Measurements from ENCODE around the gene PPP2R2B. TPM values are rescaled to one million over a fixed set of nuclear protein-coding genes. Genes with fewer than 3 reads are reported as not detected.
A peak's percentile ranks its signal among the peaks of the same experiment; 100 is the strongest.
"Not testable (repeated sequence)": the region's sequence is repeated elsewhere in the genome, so short reads cannot be mapped to it uniquely, and the experiment has no call there.

The PPP2R2B gene
- total and polyA plus RNA-seq, 4 donors = 2.0 to 27.3 (median 12.0) TPM

- H3K36me3 ChIP-seq (ENCODE audit: control insufficient read depth in 1 of 2, insufficient read depth in 2 of 2, low read length in 1 of 2) = peaks cover 2 to 5% of the 10 kb centered on the region in 2 donors
- no peaks in the 10 kb centered on the region for H3K4me1 ChIP-seq (ENCODE audit: control insufficient read depth in 1 of 2, insufficient read depth in 2 of 2, low read length in 2 of 2)
- intact Hi-C loops (cut with DNase I) = no loop called here
- no peak for DNase-seq
- H3K27me3 ChIP-seq (ENCODE audit: control insufficient read depth in 1 of 2, insufficient read depth in 2 of 2, low read length in 1 of 2) = no peaks in the 10 kb centered on the region
- WGBS, 2 donors = 43 to 60% methylated on average over 2 of the region's 2 CpGs
- H3K27ac ChIP-seq (ENCODE audit: low read depth in 1 of 2, low read length in 2 of 2) = no peak overlapping the region
- peaks cover 1% of the 10 kb centered on the region for H3K9me3 ChIP-seq (ENCODE audit: control insufficient read depth, low read length)
- no peak overlapping the region for H3K4me3 ChIP-seq (ENCODE audit: low read length in 2 of 2)
- no peak for ATAC-seq (ENCODE audit: low FRiP score)
Measured at GRCh38 chr5:146624179-146624578, 254.4 kb downstream of the PPP2R2B start.

- Histone ChIP-seq H3K27me3 (ENCODE audit: control insufficient read depth in 1 of 2, insufficient read depth in 2 of 2, low read length in 1 of 2) (no peaks in the 10 kb centered on the region), H3K36me3 (ENCODE audit: control insufficient read depth in 1 of 2, insufficient read depth in 2 of 2, low read length in 1 of 2) (peaks cover 2 to 5% of the 10 kb centered on the region in 2 donors), H3K4me3 (ENCODE audit: low read length in 2 of 2) (no peak overlapping the region), H3K4me1 (ENCODE audit: control insufficient read depth in 1 of 2, insufficient read depth in 2 of 2, low read length in 2 of 2) (no peaks in the 10 kb centered on the region), H3K9me3 (ENCODE audit: control insufficient read depth, low read length) (peaks cover 1% of the 10 kb centered on the region), H3K27ac (ENCODE audit: low read depth in 1 of 2, low read length in 2 of 2) (no peak overlapping the region)
- DNase-seq (no peak), ATAC-seq (ENCODE audit: low FRiP score) (no peak)
- intact Hi-C loops (cut with DNase I) = no loop called here
- WGBS, 2 donors = 67 to 68% methylated on average over 4 of the region's 4 CpGs
Measured at GRCh38 chr5:146623666-146624065, 254.9 kb downstream of the PPP2R2B start.

- Histone ChIP-seq H3K9me3 (ENCODE audit: control insufficient read depth, low read length) (peaks cover 1% of the 10 kb centered on the region), H3K4me3 (ENCODE audit: low read length in 2 of 2) (no peak overlapping the region), H3K36me3 (ENCODE audit: control insufficient read depth in 1 of 2, insufficient read depth in 2 of 2, low read length in 1 of 2) (peaks cover 0 to 5% of the 10 kb centered on the region in 2 donors), H3K4me1 (ENCODE audit: control insufficient read depth in 1 of 2, insufficient read depth in 2 of 2, low read length in 2 of 2) (no peaks in the 10 kb centered on the region), H3K27me3 (ENCODE audit: control insufficient read depth in 1 of 2, insufficient read depth in 2 of 2, low read length in 1 of 2) (no peaks in the 10 kb centered on the region), H3K27ac (ENCODE audit: low read depth in 1 of 2, low read length in 2 of 2) (no peak overlapping the region)
- intact Hi-C loops (cut with DNase I) = no loop called here
- 83 to 86% methylated on average over 5 of the region's 5 CpGs for WGBS, 2 donors
- DNase-seq (no peak), ATAC-seq (ENCODE audit: low FRiP score) (no peak)
Measured at GRCh38 chr5:146623009-146623408, 255.5 kb downstream of the PPP2R2B start.

GRCh38 chr5:146622391-146622790 lies 256.2 kb downstream of the PPP2R2B start:
- ATAC-seq (ENCODE audit: low FRiP score) (no peak), DNase-seq (no peak)
- no peaks in the 10 kb centered on the region for H3K27me3 ChIP-seq (ENCODE audit: control insufficient read depth in 1 of 2, insufficient read depth in 2 of 2, low read length in 1 of 2)
- no peaks in the 10 kb centered on the region for H3K4me1 ChIP-seq (ENCODE audit: control insufficient read depth in 1 of 2, insufficient read depth in 2 of 2, low read length in 2 of 2)
- H3K27ac ChIP-seq (ENCODE audit: low read depth in 1 of 2, low read length in 2 of 2) = no peak overlapping the region
- peaks cover 1% of the 10 kb centered on the region for H3K9me3 ChIP-seq (ENCODE audit: control insufficient read depth, low read length)
- peaks cover 0 to 5% of the 10 kb centered on the region in 2 donors for H3K36me3 ChIP-seq (ENCODE audit: control insufficient read depth in 1 of 2, insufficient read depth in 2 of 2, low read length in 1 of 2)
- H3K4me3 ChIP-seq (ENCODE audit: low read length in 2 of 2) = no peak overlapping the region
- intact Hi-C loops (cut with DNase I) = no loop called here
- 23 to 44% methylated on average over 1 of the region's 1 CpG for WGBS, 2 donors

GRCh38 chr5:146620669-146621051 lies 257.9 kb downstream of the PPP2R2B start:
- intact Hi-C loops (cut with DNase I) = no loop called here
- Histone ChIP-seq H3K4me1 (ENCODE audit: control insufficient read depth in 1 of 2, insufficient read depth in 2 of 2, low read length in 2 of 2) (no peaks in the 10 kb centered on the region), H3K4me3 (ENCODE audit: low read length in 2 of 2) (no peak overlapping the region), H3K9me3 (ENCODE audit: control insufficient read depth, low read length) (no peaks in the 10 kb centered on the region), H3K27me3 (ENCODE audit: control insufficient read depth in 1 of 2, insufficient read depth in 2 of 2, low read length in 1 of 2) (no peaks in the 10 kb centered on the region), H3K36me3 (ENCODE audit: control insufficient read depth in 1 of 2, insufficient read depth in 2 of 2, low read length in 1 of 2) (peaks cover 0 to 3% of the 10 kb centered on the region in 2 donors), H3K27ac (ENCODE audit: low read depth in 1 of 2, low read length in 2 of 2) (no peak overlapping the region)
- DNase-seq (no peak), ATAC-seq (ENCODE audit: low FRiP score) (peak; percentile 7)
- WGBS, 2 donors = 43 to 45% methylated on average over 5 of the region's 5 CpGs

- DNase-seq (no peak), ATAC-seq (ENCODE audit: low FRiP score) (no peak)
- H3K9me3 ChIP-seq (ENCODE audit: control insufficient read depth, low read length) = no peaks in the 10 kb centered on the region
- H3K27me3 ChIP-seq (ENCODE audit: control insufficient read depth in 1 of 2, insufficient read depth in 2 of 2, low read length in 1 of 2) = no peaks in the 10 kb centered on the region
- no peaks in the 10 kb centered on the region for H3K36me3 ChIP-seq (ENCODE audit: control insufficient read depth in 1 of 2, insufficient read depth in 2 of 2, low read length in 1 of 2)
- no peak overlapping the region for H3K27ac ChIP-seq (ENCODE audit: low read depth in 1 of 2, low read length in 2 of 2)
- no peaks in the 10 kb centered on the region for H3K4me1 ChIP-seq (ENCODE audit: control insufficient read depth in 1 of 2, insufficient read depth in 2 of 2, low read length in 2 of 2)
- WGBS, 2 donors = 80 to 83% methylated on average over 10 of the region's 10 CpGs
- H3K4me3 ChIP-seq (ENCODE audit: low read length in 2 of 2) = no peak overlapping the region
- intact Hi-C loops (cut with DNase I) = no loop called here
Measured at GRCh38 chr5:146620031-146620668, 258.4 kb downstream of the PPP2R2B start.

GRCh38 chr5:146618434-146618833 lies 260.1 kb downstream of the PPP2R2B start:
- Histone ChIP-seq H3K27ac (ENCODE audit: low read depth in 1 of 2, low read length in 2 of 2) (no peak overlapping the region), H3K27me3 (ENCODE audit: control insufficient read depth in 1 of 2, insufficient read depth in 2 of 2, low read length in 1 of 2) (no peaks in the 10 kb centered on the region), H3K9me3 (ENCODE audit: control insufficient read depth, low read length) (no peaks in the 10 kb centered on the region), H3K4me1 (ENCODE audit: control insufficient read depth in 1 of 2, insufficient read depth in 2 of 2, low read length in 2 of 2) (no peaks in the 10 kb centered on the region), H3K4me3 (ENCODE audit: low read length in 2 of 2) (no peak overlapping the region), H3K36me3 (ENCODE audit: control insufficient read depth in 1 of 2, insufficient read depth in 2 of 2, low read length in 1 of 2) (no peaks in the 10 kb centered on the region)
- ATAC-seq (ENCODE audit: low FRiP score) (no peak), DNase-seq (no peak)
- WGBS, 2 donors = 60 to 70% methylated on average over 6 of the region's 6 CpGs
- intact Hi-C loops (cut with DNase I) = no loop called here

- not testable (repeated sequence) for ATAC-seq (ENCODE audit: low FRiP score); H3K9me3 ChIP-seq (ENCODE audit: control insufficient read depth, low read length)
- 14 to 34% methylated on average over 5 to 7 of the region's 17 CpGs for WGBS, 2 donors
Measured at GRCh38 chr5:146609731-146610130, 268.8 kb downstream of the PPP2R2B start.

GRCh38 chr5:146607659-146608332 lies 270.8 kb downstream of the PPP2R2B start:
- H3K27ac ChIP-seq (ENCODE audit: low read depth in 1 of 2, low read length in 2 of 2) = no peak overlapping the region
- intact Hi-C loops (cut with DNase I) = no loop called here
- ATAC-seq (ENCODE audit: low FRiP score) = no peak
- DNase-seq = no peak
- no peaks in the 10 kb centered on the region for H3K9me3 ChIP-seq (ENCODE audit: control insufficient read depth, low read length)
- no peak overlapping the region for H3K4me3 ChIP-seq (ENCODE audit: low read length in 2 of 2)
- H3K4me1 ChIP-seq (ENCODE audit: control insufficient read depth in 1 of 2, insufficient read depth in 2 of 2, low read length in 2 of 2) = no peaks in the 10 kb centered on the region
- peaks cover 0 to 1% of the 10 kb centered on the region in 2 donors for H3K36me3 ChIP-seq (ENCODE audit: control insufficient read depth in 1 of 2, insufficient read depth in 2 of 2, low read length in 1 of 2)
- no peaks in the 10 kb centered on the region for H3K27me3 ChIP-seq (ENCODE audit: control insufficient read depth in 1 of 2, insufficient read depth in 2 of 2, low read length in 1 of 2)

More at GRCh38 chr5:146609731-146610130, 268.8 kb downstream of the PPP2R2B start:
- H3K4me1 ChIP-seq (ENCODE audit: control insufficient read depth in 1 of 2, insufficient read depth in 2 of 2, low read length in 2 of 2); H3K27me3 ChIP-seq (ENCODE audit: control insufficient read depth in 1 of 2, insufficient read depth in 2 of 2, low read length in 1 of 2); intact Hi-C loops (cut with DNase I); H3K4me3 ChIP-seq (ENCODE audit: low read length in 2 of 2); DNase-seq; H3K27ac ChIP-seq (ENCODE audit: low read depth in 1 of 2, low read length in 2 of 2); H3K36me3 ChIP-seq (ENCODE audit: control insufficient read depth in 1 of 2, insufficient read depth in 2 of 2, low read length in 1 of 2): not testable (repeated sequence)

All from aorta (tissue), 5 donors.